HepG2 (cell line): ENCODE results near the gene CAPG. TPM values are rescaled to one million over a fixed set of nuclear protein-coding genes. Genes with fewer than 3 reads are reported as not detected.

Source experiments
- ATAD3A ChIP-seq: sonication (generic); formaldehyde crosslinking; IDR thresholded peaks from 2 replicates; pipeline ENCODE4 v1.4.0; 2020; ENCODE audit warnings: missing genetic modification reagents
- BORCS8-MEF2B ChIP-seq: sonication (generic); formaldehyde crosslinking; IDR thresholded peaks from 2 replicates; pipeline ENCODE4 v1.8.0; 2022; ENCODE audit warnings: mild to moderate bottlenecking, missing genetic modification reagents
- HNRNPUL1 ChIP-seq: fragments of 200-400 bp; formaldehyde crosslinking; IDR thresholded peaks from 2 replicates; pipeline ENCODE4 v1.6.1; 2017; ENCODE audit warnings: low read depth, mild to moderate bottlenecking, low read length, moderate library complexity
- NFE2 ChIP-seq: sonication (generic); formaldehyde crosslinking; IDR thresholded peaks from 2 replicates; pipeline ENCODE4 v1.4.0; 2020; ENCODE audit warnings: missing genetic modification reagents
- NFRKB ChIP-seq: fragments of 450-650 bp; IDR thresholded peaks from 2 replicates; pipeline ENCODE4 v1.6.1; 2017
- RAD51 ChIP-seq: fragments of 450-650 bp; IDR thresholded peaks from 2 replicates; pipeline ENCODE4 v1.6.1; 2016; ENCODE audit warnings: borderline replicate concordance
- SIN3B ChIP-seq: fragments of 150-350 bp; IDR thresholded peaks from 2 replicates; pipeline ENCODE4 v1.6.1; 2014; ENCODE audit warnings: low read length
- SIX4 ChIP-seq: sonication (generic); formaldehyde crosslinking; IDR thresholded peaks from 2 replicates; pipeline ENCODE4 v1.4.0; 2020; ENCODE audit warnings: missing genetic modification reagents
- SRY ChIP-seq: sonication (generic); formaldehyde crosslinking; IDR thresholded peaks from 2 replicates; pipeline ENCODE4 v1.8.0; 2022; ENCODE audit warnings: mild to moderate bottlenecking, missing genetic modification reagents
- ZNF12 ChIP-seq: sonication (generic); formaldehyde crosslinking; IDR thresholded peaks from 2 replicates; pipeline ENCODE4 v1.5.0; 2020; ENCODE audit warnings: missing genetic modification reagents
- ZNF274 ChIP-seq: sonication (generic); formaldehyde crosslinking; IDR thresholded peaks from 2 replicates; pipeline ENCODE4 v1.5.1; 2020; ENCODE audit warnings: mild to moderate bottlenecking, missing genetic modification reagents
- ZNF282 ChIP-seq: fragments of 450-650 bp; IDR thresholded peaks from 2 replicates; pipeline ENCODE4 v1.6.1; 2018; ENCODE audit not compliant: partially characterized antibody
- ZNF33A ChIP-seq: sonication (generic); formaldehyde crosslinking; IDR thresholded peaks from 2 replicates; pipeline ENCODE4 v1.5.1; 2020; ENCODE audit warnings: missing genetic modification reagents, mild to moderate bottlenecking, moderate library complexity, borderline replicate concordance
- polyA plus RNA-seq, 8 experiments: library from polyadenylated mRNA; depleted of rRNA in 3 of 8; stranded (reverse) in 7 of 8; unstranded in 1 of 8; fragments of >200 nt; fragmentation: Illumina TruSeq in 4 of 8; extraction: Trizol in 4 of 8; gene quantifications; 2 replicates each; pipeline versions ENCODE4 v1.2.1 to v1.2.3, GENCODE V29; 2011 to 2016; ENCODE audit warnings: low read depth in 4 of 8, missing spikeins in 1 of 8, mixed read lengths in 1 of 8; ENCODE audit not compliant: insufficient read depth in 1 of 8
- total RNA-seq, 5 experiments: library from RNA; depleted of rRNA; stranded (reverse); fragments of >200 nt; fragmentation: Illumina TruSeq; extraction: Trizol; gene quantifications; 2 replicates each; pipeline ENCODE4 v1.2.3, GENCODE V29; 2016; ENCODE audit warnings: low read depth in 1 of 5
- TF ChIP-seq, protein P1 (sequence below): sonication (generic); formaldehyde crosslinking; conservative IDR thresholded peaks from 2 replicates; pipeline ENCODE4 v1.8.0; 2022; ENCODE audit warnings: low read depth, missing genetic modification reagents
- TF ChIP-seq, protein P2 (sequence below): sonication (generic); formaldehyde crosslinking; IDR thresholded peaks from 2 replicates; pipeline ENCODE4 v1.5.0; 2020; ENCODE audit warnings: mild to moderate bottlenecking, missing genetic modification reagents
- TF ChIP-seq, protein P3 (sequence below): sonication (generic); formaldehyde crosslinking; IDR thresholded peaks from 2 replicates; pipeline ENCODE4 v1.5.1; 2020; ENCODE audit warnings: missing genetic modification reagents, mild to moderate bottlenecking, borderline replicate concordance
- TF ChIP-seq, protein P4 (sequence below): sonication (generic); formaldehyde crosslinking; IDR thresholded peaks from 2 replicates; pipeline ENCODE4 v1.5.1; 2020; ENCODE audit warnings: mild to moderate bottlenecking, missing genetic modification reagents, moderate library complexity
- TF ChIP-seq, protein P5 (sequence below): sonication (generic); formaldehyde crosslinking; IDR thresholded peaks from 2 replicates; pipeline ENCODE4 v1.5.1; 2020; ENCODE audit warnings: missing genetic modification reagents, mild to moderate bottlenecking, borderline replicate concordance

CAPG gene
- total and polyA plus RNA-seq, 2 of the 13 experiments (the other 11 are each of a cell fraction or from before 2014, with no cell fraction given), result 12.7 to 18.2 TPM

GRCh38 chr2:85419009-85419675 lies 9.0 kb upstream of the CAPG start (continued):
- TF ChIP-seq, protein P1, sequence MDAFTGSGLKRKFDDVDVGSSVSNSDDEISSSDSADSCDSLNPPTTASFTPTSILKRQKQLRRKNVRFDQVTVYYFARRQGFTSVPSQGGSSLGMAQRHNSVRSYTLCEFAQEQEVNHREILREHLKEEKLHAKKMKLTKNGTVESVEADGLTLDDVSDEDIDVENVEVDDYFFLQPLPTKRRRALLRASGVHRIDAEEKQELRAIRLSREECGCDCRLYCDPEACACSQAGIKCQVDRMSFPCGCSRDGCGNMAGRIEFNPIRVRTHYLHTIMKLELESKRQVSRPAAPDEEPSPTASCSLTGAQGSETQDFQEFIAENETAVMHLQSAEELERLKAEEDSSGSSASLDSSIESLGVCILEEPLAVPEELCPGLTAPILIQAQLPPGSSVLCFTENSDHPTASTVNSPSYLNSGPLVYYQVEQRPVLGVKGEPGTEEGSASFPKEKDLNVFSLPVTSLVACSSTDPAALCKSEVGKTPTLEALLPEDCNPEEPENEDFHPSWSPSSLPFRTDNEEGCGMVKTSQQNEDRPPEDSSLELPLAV (CRISPR knock-in tag), result no peak
- no peak for TF ChIP-seq ZNF274
- TF ChIP-seq HNRNPUL1, result no peak
- TF ChIP-seq, protein P2, sequence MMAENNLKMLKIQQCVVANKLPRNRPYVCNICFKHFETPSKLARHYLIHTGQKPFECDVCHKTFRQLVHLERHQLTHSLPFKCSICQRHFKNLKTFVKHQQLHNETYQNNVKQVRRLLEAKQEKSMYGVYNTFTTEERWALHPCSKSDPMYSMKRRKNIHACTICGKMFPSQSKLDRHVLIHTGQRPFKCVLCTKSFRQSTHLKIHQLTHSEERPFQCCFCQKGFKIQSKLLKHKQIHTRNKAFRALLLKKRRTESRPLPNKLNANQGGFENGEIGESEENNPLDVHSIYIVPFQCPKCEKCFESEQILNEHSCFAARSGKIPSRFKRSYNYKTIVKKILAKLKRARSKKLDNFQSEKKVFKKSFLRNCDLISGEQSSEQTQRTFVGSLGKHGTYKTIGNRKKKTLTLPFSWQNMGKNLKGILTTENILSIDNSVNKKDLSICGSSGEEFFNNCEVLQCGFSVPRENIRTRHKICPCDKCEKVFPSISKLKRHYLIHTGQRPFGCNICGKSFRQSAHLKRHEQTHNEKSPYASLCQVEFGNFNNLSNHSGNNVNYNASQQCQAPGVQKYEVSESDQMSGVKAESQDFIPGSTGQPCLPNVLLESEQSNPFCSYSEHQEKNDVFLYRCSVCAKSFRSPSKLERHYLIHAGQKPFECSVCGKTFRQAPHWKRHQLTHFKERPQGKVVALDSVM (CRISPR knock-in tag), result peak; percentile 59; the same call in 1 of the 2 replicates
- peak; percentile 56; the same call in 1 of the 2 replicates for TF ChIP-seq ZNF12 (CRISPR knock-in tag)
- TF ChIP-seq SIN3B, result no peak
- TF ChIP-seq, protein P3, sequence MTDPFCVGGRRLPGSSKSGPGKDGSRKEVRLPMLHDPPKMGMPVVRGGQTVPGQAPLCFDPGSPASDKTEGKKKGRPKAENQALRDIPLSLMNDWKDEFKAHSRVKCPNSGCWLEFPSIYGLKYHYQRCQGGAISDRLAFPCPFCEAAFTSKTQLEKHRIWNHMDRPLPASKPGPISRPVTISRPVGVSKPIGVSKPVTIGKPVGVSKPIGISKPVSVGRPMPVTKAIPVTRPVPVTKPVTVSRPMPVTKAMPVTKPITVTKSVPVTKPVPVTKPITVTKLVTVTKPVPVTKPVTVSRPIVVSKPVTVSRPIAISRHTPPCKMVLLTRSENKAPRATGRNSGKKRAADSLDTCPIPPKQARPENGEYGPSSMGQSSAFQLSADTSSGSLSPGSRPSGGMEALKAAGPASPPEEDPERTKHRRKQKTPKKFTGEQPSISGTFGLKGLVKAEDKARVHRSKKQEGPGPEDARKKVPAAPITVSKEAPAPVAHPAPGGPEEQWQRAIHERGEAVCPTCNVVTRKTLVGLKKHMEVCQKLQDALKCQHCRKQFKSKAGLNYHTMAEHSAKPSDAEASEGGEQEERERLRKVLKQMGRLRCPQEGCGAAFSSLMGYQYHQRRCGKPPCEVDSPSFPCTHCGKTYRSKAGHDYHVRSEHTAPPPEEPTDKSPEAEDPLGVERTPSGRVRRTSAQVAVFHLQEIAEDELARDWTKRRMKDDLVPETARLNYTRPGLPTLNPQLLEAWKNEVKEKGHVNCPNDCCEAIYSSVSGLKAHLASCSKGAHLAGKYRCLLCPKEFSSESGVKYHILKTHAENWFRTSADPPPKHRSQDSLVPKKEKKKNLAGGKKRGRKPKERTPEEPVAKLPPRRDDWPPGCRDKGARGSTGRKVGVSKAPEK, result no peak
- no peak for TF ChIP-seq NFE2 (CRISPR knock-in tag)
- TF ChIP-seq ATAD3A (CRISPR knock-in tag), result no peak
- no peak for TF ChIP-seq NFRKB
- no peak for TF ChIP-seq ZNF33A (CRISPR knock-in tag)
- TF ChIP-seq BORCS8-MEF2B, result no peak
- TF ChIP-seq RAD51, result no peak
- no peak; the same call in 1 of the 2 replicates for TF ChIP-seq SRY (CRISPR knock-in tag)
- no peak for TF ChIP-seq ZNF282
- TF ChIP-seq, protein P4, sequence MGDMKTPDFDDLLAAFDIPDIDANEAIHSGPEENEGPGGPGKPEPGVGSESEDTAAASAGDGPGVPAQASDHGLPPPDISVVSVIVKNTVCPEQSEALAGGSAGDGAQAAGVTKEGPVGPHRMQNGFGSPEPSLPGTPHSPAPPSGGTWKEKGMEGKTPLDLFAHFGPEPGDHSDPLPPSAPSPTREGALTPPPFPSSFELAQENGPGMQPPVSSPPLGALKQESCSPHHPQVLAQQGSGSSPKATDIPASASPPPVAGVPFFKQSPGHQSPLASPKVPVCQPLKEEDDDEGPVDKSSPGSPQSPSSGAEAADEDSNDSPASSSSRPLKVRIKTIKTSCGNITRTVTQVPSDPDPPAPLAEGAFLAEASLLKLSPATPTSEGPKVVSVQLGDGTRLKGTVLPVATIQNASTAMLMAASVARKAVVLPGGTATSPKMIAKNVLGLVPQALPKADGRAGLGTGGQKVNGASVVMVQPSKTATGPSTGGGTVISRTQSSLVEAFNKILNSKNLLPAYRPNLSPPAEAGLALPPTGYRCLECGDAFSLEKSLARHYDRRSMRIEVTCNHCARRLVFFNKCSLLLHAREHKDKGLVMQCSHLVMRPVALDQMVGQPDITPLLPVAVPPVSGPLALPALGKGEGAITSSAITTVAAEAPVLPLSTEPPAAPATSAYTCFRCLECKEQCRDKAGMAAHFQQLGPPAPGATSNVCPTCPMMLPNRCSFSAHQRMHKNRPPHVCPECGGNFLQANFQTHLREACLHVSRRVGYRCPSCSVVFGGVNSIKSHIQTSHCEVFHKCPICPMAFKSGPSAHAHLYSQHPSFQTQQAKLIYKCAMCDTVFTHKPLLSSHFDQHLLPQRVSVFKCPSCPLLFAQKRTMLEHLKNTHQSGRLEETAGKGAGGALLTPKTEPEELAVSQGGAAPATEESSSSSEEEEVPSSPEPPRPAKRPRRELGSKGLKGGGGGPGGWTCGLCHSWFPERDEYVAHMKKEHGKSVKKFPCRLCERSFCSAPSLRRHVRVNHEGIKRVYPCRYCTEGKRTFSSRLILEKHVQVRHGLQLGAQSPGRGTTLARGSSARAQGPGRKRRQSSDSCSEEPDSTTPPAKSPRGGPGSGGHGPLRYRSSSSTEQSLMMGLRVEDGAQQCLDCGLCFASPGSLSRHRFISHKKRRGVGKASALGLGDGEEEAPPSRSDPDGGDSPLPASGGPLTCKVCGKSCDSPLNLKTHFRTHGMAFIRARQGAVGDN (CRISPR knock-in tag), result peak; percentile 75
- peak; percentile 84 for TF ChIP-seq SIX4
- TF ChIP-seq, protein P5, sequence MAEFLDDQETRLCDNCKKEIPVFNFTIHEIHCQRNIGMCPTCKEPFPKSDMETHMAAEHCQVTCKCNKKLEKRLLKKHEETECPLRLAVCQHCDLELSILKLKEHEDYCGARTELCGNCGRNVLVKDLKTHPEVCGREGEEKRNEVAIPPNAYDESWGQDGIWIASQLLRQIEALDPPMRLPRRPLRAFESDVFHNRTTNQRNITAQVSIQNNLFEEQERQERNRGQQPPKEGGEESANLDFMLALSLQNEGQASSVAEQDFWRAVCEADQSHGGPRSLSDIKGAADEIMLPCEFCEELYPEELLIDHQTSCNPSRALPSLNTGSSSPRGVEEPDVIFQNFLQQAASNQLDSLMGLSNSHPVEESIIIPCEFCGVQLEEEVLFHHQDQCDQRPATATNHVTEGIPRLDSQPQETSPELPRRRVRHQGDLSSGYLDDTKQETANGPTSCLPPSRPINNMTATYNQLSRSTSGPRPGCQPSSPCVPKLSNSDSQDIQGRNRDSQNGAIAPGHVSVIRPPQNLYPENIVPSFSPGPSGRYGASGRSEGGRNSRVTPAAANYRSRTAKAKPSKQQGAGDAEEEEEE (CRISPR knock-in tag), result no peak
